H1 (cell line): Measurements from ENCODE around the gene EXO1. TPM values are rescaled to one million over a fixed set of nuclear protein-coding genes. Genes with fewer than 3 reads are reported as not detected.

ENCODE experiments used
- CTCF ChIA-PET: fragments of 300-600 bp; sonication (Branson Sonifier 250); formaldehyde crosslinking; loops from one replicate; lab custom pipeline; 2021; ENCODE audit not compliant: partially characterized antibody; lab: Charles Lee
- POLR2A ChIA-PET: fragments of 300-600 bp; sonication (Branson Sonifier 250); formaldehyde crosslinking; loops from one replicate; lab custom pipeline; 2021; ENCODE audit warnings: inconsistent platforms; ENCODE audit not compliant: partially characterized antibody; lab: Charles Lee
- DNase-seq, 2 experiments: peaks; one replicate each; pipeline versions ENCODE4 v3.0.0 to v3.0.0-alpha.2; 2010 to 2022; ENCODE audit warnings: low spot score in 2 of 2, low read depth in 1 of 2, mixed read lengths in 1 of 2
- FAIRE-seq: peaks from 2 replicates; lab custom pipeline; 2011; peaks lifted over from hg19 to GRCh38; lab: Jason Lieb, UNC
- H2AFZ ChIP-seq: 2 replicates; pipeline ENCODE4 v1.8.1; 2012; ENCODE audit warnings: low read length, inconsistent platforms
- H2AK5ac ChIP-seq: 2 replicates; pipeline ENCODE4 v1.6.1; 2013; ENCODE audit warnings: low read depth, low read length
- H2BK120ac ChIP-seq: replicated peaks from 2 replicates; pipeline ENCODE3; 2013; ENCODE audit warnings: low read depth, low read length, inconsistent platforms
- H2BK12ac ChIP-seq: 2 replicates; pipeline ENCODE4 v1.6.1; 2013; ENCODE audit warnings: low read depth, low read length
- H2BK15ac ChIP-seq: 2 replicates; pipeline ENCODE4 v1.6.1; 2013; ENCODE audit warnings: low read length
- H2BK20ac ChIP-seq: 2 replicates; pipeline ENCODE4 v1.6.1; 2013; ENCODE audit warnings: low read length
- H2BK5ac ChIP-seq: 2 replicates; pipeline ENCODE4 v1.6.1; 2013; ENCODE audit warnings: low read depth, low read length
- H3K14ac ChIP-seq: 2 replicates; pipeline ENCODE4 v1.6.1; 2013; ENCODE audit warnings: inconsistent platforms; ENCODE audit not compliant: insufficient read length
- H3K18ac ChIP-seq: 2 replicates; pipeline ENCODE4 v1.6.1; 2013; ENCODE audit warnings: low read length; ENCODE audit errors: extremely low read depth
- H3K23ac ChIP-seq: 2 replicates; pipeline ENCODE4 v1.6.1; 2013; ENCODE audit warnings: inconsistent platforms; ENCODE audit not compliant: insufficient read length
- H3K23me2 ChIP-seq: 2 replicates; pipeline ENCODE4 v1.6.1; 2013; ENCODE audit warnings: low read depth, low read length
- H3K27ac ChIP-seq: 2 replicates; pipeline ENCODE4 v1.6.1; 2011; ENCODE audit warnings: low read depth, low read length, inconsistent platforms
- H3K27me3 ChIP-seq, 4 experiments: replicated peaks in 1 of 4; 1 replicate in 1 of 4; 2 replicates in 3 of 4; pipeline versions ENCODE4 v1.6.1 to v1.8.1; 2011 to 2013; ENCODE audit warnings: low read length in 3 of 4, mild to moderate bottlenecking in 3 of 4, inconsistent platforms in 2 of 4, mixed read lengths in 2 of 4, moderate library complexity in 1 of 4; ENCODE audit not compliant: control insufficient read depth in 3 of 4, insufficient read depth in 3 of 4; ENCODE audit errors: extremely low read depth in 1 of 4
- H3K36me3 ChIP-seq, 4 experiments: 2 replicates each; pipeline versions ENCODE4 v1.6.1 to v1.8.1; 2011 to 2013; ENCODE audit warnings: mild to moderate bottlenecking in 4 of 4, low read length in 3 of 4, moderate library complexity in 2 of 4, control low read depth in 1 of 4, inconsistent platforms in 1 of 4; ENCODE audit not compliant: insufficient read depth in 4 of 4, control insufficient read depth in 2 of 4
- H3K4ac ChIP-seq: replicated peaks from 2 replicates; pipeline ENCODE3; 2013; ENCODE audit warnings: low read length, low read depth, mixed read lengths, inconsistent platforms; ENCODE audit not compliant: insufficient read length
- H3K4me1 ChIP-seq, 4 experiments: replicated peaks in 1 of 4; 1 replicate in 1 of 4; 2 replicates in 3 of 4; pipeline versions ENCODE4 v1.6.1 to v1.8.1; 2011 to 2013; ENCODE audit warnings: low read length in 3 of 4, inconsistent platforms in 2 of 4, mixed read lengths in 1 of 4; ENCODE audit not compliant: insufficient read depth in 4 of 4, control insufficient read depth in 3 of 4
- H3K4me2 ChIP-seq, 2 experiments: 2 replicates each; pipeline versions ENCODE4 v1.6.1 to v1.8.1; 2011 to 2013; ENCODE audit warnings: low read depth in 2 of 2, low read length in 2 of 2, control low read depth in 1 of 2, inconsistent platforms in 1 of 2, mild to moderate bottlenecking in 1 of 2; ENCODE audit not compliant: insufficient read depth in 1 of 2
- H3K4me3 ChIP-seq, 4 experiments: fragments of 200-600, 300-600 bp in 1 of 4; sonication (generic), shearing (Covaris generic), sonication (Bioruptor Twin) in 1 of 4; 2 replicates each; pipeline versions ENCODE4 v1.5.1 to v1.8.1; 2011 to 2016; ENCODE audit warnings: low read length in 4 of 4, low read depth in 3 of 4, control low read depth in 2 of 4, inconsistent platforms in 2 of 4, mild to moderate bottlenecking in 2 of 4, mixed read lengths in 1 of 4, moderate library complexity in 1 of 4; ENCODE audit not compliant: insufficient read depth in 2 of 4; ENCODE audit errors: extremely low read depth in 1 of 4
- H3K56ac ChIP-seq: replicated peaks from 2 replicates; pipeline ENCODE3; 2013; ENCODE audit warnings: low read depth, mild to moderate bottlenecking, mixed read lengths, low read length, inconsistent platforms; ENCODE audit not compliant: insufficient read length
- H3K79me1 ChIP-seq: 2 replicates; pipeline ENCODE4 v1.6.1; 2013; ENCODE audit warnings: low read depth, low read length, control low read depth
- H3K79me2 ChIP-seq, 2 experiments: 2 replicates each; pipeline versions ENCODE4 v1.6.1 to v1.8.1; 2012 to 2013; ENCODE audit warnings: low read length in 2 of 2, mild to moderate bottlenecking in 2 of 2, inconsistent platforms in 1 of 2; ENCODE audit not compliant: insufficient read depth in 2 of 2, control insufficient read depth in 1 of 2
- H3K9ac ChIP-seq, 4 experiments: replicated peaks in 1 of 4; 1 replicate in 1 of 4; 2 replicates in 3 of 4; pipeline versions ENCODE4 v1.6.1 to v1.8.1; 2011 to 2013; ENCODE audit warnings: low read depth in 3 of 4, low read length in 3 of 4, control low read depth in 2 of 4, mild to moderate bottlenecking in 2 of 4, moderate library complexity in 2 of 4, inconsistent platforms in 1 of 4; ENCODE audit errors: extremely low read depth in 1 of 4
- H3K9me3 ChIP-seq, 2 experiments: 2 replicates each; pipeline versions ENCODE4 v1.6.1 to v1.8.1; 2012 to 2013; ENCODE audit warnings: mild to moderate bottlenecking in 2 of 2, moderate library complexity in 2 of 2, control low read depth in 1 of 2, inconsistent platforms in 1 of 2, low read depth in 1 of 2, low read length in 1 of 2, mixed read lengths in 1 of 2; ENCODE audit not compliant: insufficient read depth in 2 of 2
- H4K20me1 ChIP-seq, 2 experiments: replicated peaks in 1 of 2; 2 replicates each; pipeline versions ENCODE3 to v1.8.1; 2011 to 2013; ENCODE audit warnings: inconsistent platforms in 2 of 2, low read length in 2 of 2, mild to moderate bottlenecking in 1 of 2; ENCODE audit not compliant: insufficient read depth in 2 of 2, control insufficient read depth in 1 of 2
- H4K5ac ChIP-seq: 2 replicates; pipeline ENCODE4 v1.6.1; 2013; ENCODE audit warnings: low read length, low read depth, mixed read lengths, inconsistent platforms; ENCODE audit not compliant: insufficient read length
- H4K8ac ChIP-seq: 2 replicates; pipeline ENCODE4 v1.8.0; 2013; ENCODE audit warnings: mild to moderate bottlenecking, moderate library complexity, low read length, inconsistent platforms; ENCODE audit not compliant: insufficient read depth; ENCODE audit errors: extremely low read depth
- H4K91ac ChIP-seq: replicated peaks from 2 replicates; pipeline ENCODE3; 2013; ENCODE audit warnings: low read length, mixed read lengths, inconsistent platforms; ENCODE audit not compliant: insufficient read length
- WGBS, 2 experiments: shearing (Covaris generic) in 1 of 2; methylation state at CpG; one replicate each; pipeline versions ENCODE4 v1.1.6 to v1.1.7; 2013 to 2015; ENCODE audit warnings: low lambda C conversion rate in 2 of 2, mixed read lengths in 2 of 2, inconsistent platforms in 1 of 2, low coverage in 1 of 2, missing lambda C conversion rate in 1 of 2; ENCODE audit not compliant: insufficient replicate concordance in 2 of 2, insufficient coverage in 1 of 2, insufficient read length in 1 of 2; ENCODE audit errors: extremely low coverage in 1 of 2, missing lambda C conversion rate in 1 of 2; 5-methylcytosine and 5-hydroxymethylcytosine counted together
- polyA plus RNA-seq, 7 experiments: library from polyadenylated mRNA; depleted of rRNA in 3 of 7; stranded (reverse) in 5 of 7; unstranded in 2 of 7; fragments of >200 nt in 5 of 7; fragments of 200-250 nt in 2 of 7; gene quantifications; 1 replicate in 5 of 7; 2 replicates in 1 of 7; 4 replicates in 1 of 7; pipeline versions ENCODE4 v1.2.1 to v1.2.3, GENCODE V29; 2011 to 2013; ENCODE audit warnings: missing spikeins in 2 of 7, mixed read lengths in 2 of 7
- total RNA-seq: library from RNA; stranded (reverse); fragmentation: NEBNext Ultra II Directional; extraction: Animal tissue kit (Norgen Biotek cat#: 25700); gene quantifications from 2 replicates; pipeline ENCODE4 v1.2.1, GENCODE V29; 2021

The EXO1 gene
- total and polyA plus RNA-seq, 2 of the 8 experiments (the other 6 are each of a cell fraction or from before 2014, with no cell fraction given): 9.2 to 43.0 TPM

- CTCF ChIA-PET: no interaction called here
- Histone ChIP-seq H3K56ac (no peak overlapping the region), H4K91ac (no peak overlapping the region), H3K14ac (no peak overlapping the region), H4K20me1 (no peaks in the 10 kb centered on the region), H3K4me2 (no peak overlapping the region), H2AFZ (no peak overlapping the region), H3K23ac (no peak overlapping the region), H3K18ac (no peak overlapping the region), H3K4ac (no peak overlapping the region), H2BK20ac (no peak overlapping the region), H2BK120ac (no peak overlapping the region), H3K9me3 (no peaks in the 10 kb centered on the region), H3K36me3 (peaks cover 17 to 77% (median 61%) of the 10 kb centered on the region in 4 experiments), H2BK12ac (no peak overlapping the region), H4K5ac (no peak overlapping the region), H3K9ac (no peak overlapping the region), H3K4me3 (no peak overlapping the region), H3K79me1 (no peaks in the 10 kb centered on the region), H3K27ac (no peak overlapping the region), H3K4me1 (no peaks in the 10 kb centered on the region), H2AK5ac (no peak overlapping the region), H3K27me3 (no peaks in the 10 kb centered on the region), H3K79me2 (no peaks in the 10 kb centered on the region), H2BK15ac (no peak overlapping the region), H4K8ac (no peak overlapping the region), H2BK5ac (no peak overlapping the region), H3K23me2 (no peaks in the 10 kb centered on the region)
- POLR2A ChIA-PET: interaction anchor here (0.6 kb wide), 1 partner anchor 15 kb away, joined by 3 read pairs; no protein-coding TSS in a partner anchor
- DNase-seq (no peak), FAIRE-seq (no peak)
- 92% methylated on average over 6 of the region's 6 CpGs; no CpG with 5 or more reads in 1 of the 2 experiments for WGBS, 2 experiments
These were observed 9.1 kb downstream of the EXO1 start for GRCh38 chr1:241857131-241857530.
